ENCODE data around the gene DOC2A. TPM values are rescaled to one million over a fixed set of nuclear protein-coding genes. Genes with fewer than 3 reads are reported as not detected.
"Not testable (repeated sequence)": the region's sequence is repeated elsewhere in the genome, so short reads cannot be mapped to it uniquely, and the experiment has no call there.

The DOC2A gene
- polyA plus RNA-seq, 1 donor from 2014 or later: 7.3 TPM

DNA sequence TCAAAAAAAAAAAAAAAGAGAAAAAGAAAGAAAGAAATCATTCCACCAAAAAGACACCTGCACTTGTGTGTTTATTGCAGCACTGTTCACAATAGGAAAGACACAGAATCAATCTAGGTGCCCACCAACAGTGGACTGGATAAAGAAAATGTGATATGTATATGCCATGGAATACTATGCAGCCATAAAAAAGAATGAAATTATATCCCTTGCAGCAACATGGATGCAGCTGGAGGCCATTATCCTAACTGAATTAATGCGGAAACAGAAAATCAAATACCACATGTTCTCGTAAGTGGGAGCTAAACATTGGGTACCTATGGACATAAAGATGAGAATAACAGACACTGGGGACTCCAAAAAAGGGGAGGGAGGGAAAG, 6.4 kb upstream of the DOC2A start:
- Histone ChIP-seq H3K27me3 (ENCODE audit: insufficient read depth, low read depth, low read length) (no peaks in the 10 kb centered on the region), H3K4me2 (ENCODE audit: low read length) (no peak overlapping the region), H3K36me3 (ENCODE audit: insufficient read depth, low read length) (no peaks in the 10 kb centered on the region), H3K79me2 (replicated peaks; ENCODE audit: insufficient read depth, low read length) (no peaks in the 10 kb centered on the region), H3K9me3 (ENCODE audit: low read length) (no peaks in the 10 kb centered on the region), H2AFZ (ENCODE audit: low read depth, low read length) (no peak overlapping the region), H3K4me3 (ENCODE audit: low read length) (no peak overlapping the region), H4K20me1 (ENCODE audit: insufficient read depth) (no peaks in the 10 kb centered on the region), H3K27ac (ENCODE audit: low read length) (no peak overlapping the region), H3F3A (ENCODE audit: insufficient read depth, low read length, poor library complexity, severe bottlenecking) (no peaks in the 10 kb centered on the region), H3K9me2 (ENCODE audit: insufficient read depth, low read length) (no peaks in the 10 kb centered on the region), H3K9ac (ENCODE audit: low read length) (no peak overlapping the region)
- TF ChIP-seq TAF1 (IDR thresholded peaks at IDR 0.05; ENCODE audit: low read depth) (no peak), EZH2 (IDR thresholded peaks at IDR 0.05; ENCODE audit: borderline replicate concordance, insufficient read depth, low read length, poor library complexity, severe bottlenecking) (no peak), POLR2AphosphoS5 (IDR thresholded peaks at IDR 0.05) (no peak), MXI1 (conservative IDR thresholded peaks at IDR 0.05; ENCODE audit: poor library complexity, severe bottlenecking) (no peak), SMC3 (conservative IDR thresholded peaks at IDR 0.05; ENCODE audit: poor library complexity) (no peak), EP300 (conservative IDR thresholded peaks at IDR 0.05; ENCODE audit: poor library complexity, severe bottlenecking) (no peak), RAD21 (conservative IDR thresholded peaks at IDR 0.05) (no peak), REST (IDR thresholded peaks at IDR 0.05; ENCODE audit: borderline replicate concordance) (no peak)
- TF ChIP-seq, protein P1, sequence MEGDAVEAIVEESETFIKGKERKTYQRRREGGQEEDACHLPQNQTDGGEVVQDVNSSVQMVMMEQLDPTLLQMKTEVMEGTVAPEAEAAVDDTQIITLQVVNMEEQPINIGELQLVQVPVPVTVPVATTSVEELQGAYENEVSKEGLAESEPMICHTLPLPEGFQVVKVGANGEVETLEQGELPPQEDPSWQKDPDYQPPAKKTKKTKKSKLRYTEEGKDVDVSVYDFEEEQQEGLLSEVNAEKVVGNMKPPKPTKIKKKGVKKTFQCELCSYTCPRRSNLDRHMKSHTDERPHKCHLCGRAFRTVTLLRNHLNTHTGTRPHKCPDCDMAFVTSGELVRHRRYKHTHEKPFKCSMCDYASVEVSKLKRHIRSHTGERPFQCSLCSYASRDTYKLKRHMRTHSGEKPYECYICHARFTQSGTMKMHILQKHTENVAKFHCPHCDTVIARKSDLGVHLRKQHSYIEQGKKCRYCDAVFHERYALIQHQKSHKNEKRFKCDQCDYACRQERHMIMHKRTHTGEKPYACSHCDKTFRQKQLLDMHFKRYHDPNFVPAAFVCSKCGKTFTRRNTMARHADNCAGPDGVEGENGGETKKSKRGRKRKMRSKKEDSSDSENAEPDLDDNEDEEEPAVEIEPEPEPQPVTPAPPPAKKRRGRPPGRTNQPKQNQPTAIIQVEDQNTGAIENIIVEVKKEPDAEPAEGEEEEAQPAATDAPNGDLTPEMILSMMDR (IDR thresholded peaks at IDR 0.05; ENCODE audit: poor library complexity, severe bottlenecking): no peak

GRCh38 chr16:30016555-30017276, 5.9 kb upstream of the DOC2A start:
- Histone ChIP-seq H4K20me1 (ENCODE audit: insufficient read depth) (no peaks in the 10 kb centered on the region), H3K9me3 (ENCODE audit: low read length) (no peaks in the 10 kb centered on the region), H3K79me2 (replicated peaks; ENCODE audit: insufficient read depth, low read length) (no peaks in the 10 kb centered on the region), H3K36me3 (ENCODE audit: insufficient read depth, low read length) (no peaks in the 10 kb centered on the region), H2AFZ (ENCODE audit: low read depth, low read length) (no peak overlapping the region), H3K4me2 (ENCODE audit: low read length) (no peak overlapping the region), H3K27me3 (ENCODE audit: insufficient read depth, low read depth, low read length) (no peaks in the 10 kb centered on the region), H3K27ac (ENCODE audit: low read length) (no peak overlapping the region), H3K4me3 (ENCODE audit: low read length) (no peak overlapping the region), H3K9me2 (ENCODE audit: insufficient read depth, low read length) (no peaks in the 10 kb centered on the region), H3K9ac (ENCODE audit: low read length) (no peak overlapping the region), H3F3A (ENCODE audit: insufficient read depth, low read length, poor library complexity, severe bottlenecking) (no peaks in the 10 kb centered on the region)
- TF ChIP-seq TAF1 (IDR thresholded peaks at IDR 0.05; ENCODE audit: low read depth) (no peak), SMC3 (conservative IDR thresholded peaks at IDR 0.05; ENCODE audit: poor library complexity) (no peak), POLR2AphosphoS5 (IDR thresholded peaks at IDR 0.05) (no peak), REST (IDR thresholded peaks at IDR 0.05; ENCODE audit: borderline replicate concordance) (no peak), EP300 (conservative IDR thresholded peaks at IDR 0.05; ENCODE audit: poor library complexity, severe bottlenecking) (no peak), MXI1 (conservative IDR thresholded peaks at IDR 0.05; ENCODE audit: poor library complexity, severe bottlenecking) (no peak), RAD21 (conservative IDR thresholded peaks at IDR 0.05) (no peak), EZH2 (IDR thresholded peaks at IDR 0.05; ENCODE audit: borderline replicate concordance, insufficient read depth, low read length, poor library complexity, severe bottlenecking) (no peak)
- TF ChIP-seq, protein P1 (IDR thresholded peaks at IDR 0.05; ENCODE audit: poor library complexity, severe bottlenecking): no peak

GRCh38 chr16:30015450-30015849, 4.6 kb upstream of the DOC2A start:
- H3K27ac ChIP-seq (ENCODE audit: low read length); H4K20me1 ChIP-seq (ENCODE audit: insufficient read depth); H3K4me3 ChIP-seq (ENCODE audit: low read length); H2AFZ ChIP-seq (ENCODE audit: low read depth, low read length); H3F3A ChIP-seq (ENCODE audit: insufficient read depth, low read length, poor library complexity, severe bottlenecking); H3K79me2 ChIP-seq (replicated peaks; ENCODE audit: insufficient read depth, low read length); H3K9me2 ChIP-seq (ENCODE audit: insufficient read depth, low read length); H3K4me2 ChIP-seq (ENCODE audit: low read length); H3K27me3 ChIP-seq (ENCODE audit: insufficient read depth, low read depth, low read length); H3K36me3 ChIP-seq (ENCODE audit: insufficient read depth, low read length); H3K9ac ChIP-seq (ENCODE audit: low read length); H3K9me3 ChIP-seq (ENCODE audit: low read length): not testable (repeated sequence)

Data from neural cell (in vitro differentiated cells).